ENCODE results near the gene TPGS2.
"Not testable (repeated sequence)": the region's sequence is repeated elsewhere in the genome, so short reads cannot be mapped to it uniquely, and the experiment has no call there.

Gene TPGS2, protein sequence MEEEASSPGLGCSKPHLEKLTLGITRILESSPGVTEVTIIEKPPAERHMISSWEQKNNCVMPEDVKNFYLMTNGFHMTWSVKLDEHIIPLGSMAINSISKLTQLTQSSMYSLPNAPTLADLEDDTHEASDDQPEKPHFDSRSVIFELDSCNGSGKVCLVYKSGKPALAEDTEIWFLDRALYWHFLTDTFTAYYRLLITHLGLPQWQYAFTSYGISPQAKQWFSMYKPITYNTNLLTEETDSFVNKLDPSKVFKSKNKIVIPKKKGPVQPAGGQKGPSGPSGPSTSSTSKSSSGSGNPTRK

DNA sequence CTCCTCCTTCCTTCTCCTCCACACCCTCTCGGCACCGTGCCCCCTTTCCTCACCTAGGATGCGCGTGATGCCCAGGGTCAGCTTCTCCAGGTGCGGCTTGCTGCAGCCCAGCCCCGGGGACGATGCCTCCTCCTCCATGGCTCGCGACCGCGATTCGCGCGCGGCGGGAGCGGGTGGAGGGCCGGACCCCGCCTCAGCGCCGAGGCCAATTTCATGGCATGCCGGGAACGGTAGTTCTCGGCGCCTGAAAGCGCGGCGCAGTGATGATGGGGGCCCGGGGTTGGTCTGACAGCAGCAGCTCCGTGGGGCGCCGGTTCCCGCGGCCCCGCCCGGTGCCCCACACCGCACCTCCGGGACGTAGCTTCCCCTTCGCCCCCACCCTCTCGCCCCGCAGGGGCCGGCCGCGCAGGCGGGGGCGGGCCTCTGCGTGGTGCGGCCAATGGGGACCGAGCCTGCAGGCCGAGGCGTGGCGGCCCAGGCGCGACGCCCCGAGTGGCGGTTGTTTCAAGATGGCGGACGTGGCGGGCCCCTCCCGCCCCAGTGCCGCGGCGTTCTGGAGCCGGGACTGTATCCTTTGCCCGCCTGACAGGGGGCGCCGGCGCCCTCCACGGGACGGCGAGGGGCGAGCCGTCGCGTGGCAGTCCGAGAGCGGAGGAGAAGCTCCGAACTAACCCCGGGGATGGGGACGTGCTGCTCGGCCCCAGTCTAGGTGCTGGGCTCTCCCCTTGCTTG, at the start of gene TPGS2, which contains the start of gene KIAA1328:
Gene TPGS2, minus strand, starts transcription at position 373 of the 732 bp plus-strand sequence. Its CDS starts 235 bp downstream, at position 138.
Gene KIAA1328, plus strand, starts transcription at position 498 of the 732 bp plus-strand sequence. Its CDS starts 12 bp downstream, at position 510.
- Mint-ChIP-seq H3K27me3 (ENCODE audit: low read depth) (no peaks in the 10 kb centered on the region), H3K4me1 (peaks cover 27% of the 10 kb centered on the region), H3K4me3 (peak within 1 kb of the TSS; percentile 93 to 99 (median 98)), H3K27ac (peak within 1 kb of the TSS; percentile 81 to 96 (median 93)), H3K9me3 (no peaks in the 10 kb centered on the region), H3K36me3 (ENCODE audit: low read depth) (peaks cover 27% of the 10 kb centered on the region)
- TF ChIP-seq, protein P1, sequence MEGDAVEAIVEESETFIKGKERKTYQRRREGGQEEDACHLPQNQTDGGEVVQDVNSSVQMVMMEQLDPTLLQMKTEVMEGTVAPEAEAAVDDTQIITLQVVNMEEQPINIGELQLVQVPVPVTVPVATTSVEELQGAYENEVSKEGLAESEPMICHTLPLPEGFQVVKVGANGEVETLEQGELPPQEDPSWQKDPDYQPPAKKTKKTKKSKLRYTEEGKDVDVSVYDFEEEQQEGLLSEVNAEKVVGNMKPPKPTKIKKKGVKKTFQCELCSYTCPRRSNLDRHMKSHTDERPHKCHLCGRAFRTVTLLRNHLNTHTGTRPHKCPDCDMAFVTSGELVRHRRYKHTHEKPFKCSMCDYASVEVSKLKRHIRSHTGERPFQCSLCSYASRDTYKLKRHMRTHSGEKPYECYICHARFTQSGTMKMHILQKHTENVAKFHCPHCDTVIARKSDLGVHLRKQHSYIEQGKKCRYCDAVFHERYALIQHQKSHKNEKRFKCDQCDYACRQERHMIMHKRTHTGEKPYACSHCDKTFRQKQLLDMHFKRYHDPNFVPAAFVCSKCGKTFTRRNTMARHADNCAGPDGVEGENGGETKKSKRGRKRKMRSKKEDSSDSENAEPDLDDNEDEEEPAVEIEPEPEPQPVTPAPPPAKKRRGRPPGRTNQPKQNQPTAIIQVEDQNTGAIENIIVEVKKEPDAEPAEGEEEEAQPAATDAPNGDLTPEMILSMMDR (IDR thresholded peaks at IDR 0.05; ENCODE audit: unreplicated experiment in 3 of 3), result peak; percentile 40 to 61 (median 53)

DNA sequence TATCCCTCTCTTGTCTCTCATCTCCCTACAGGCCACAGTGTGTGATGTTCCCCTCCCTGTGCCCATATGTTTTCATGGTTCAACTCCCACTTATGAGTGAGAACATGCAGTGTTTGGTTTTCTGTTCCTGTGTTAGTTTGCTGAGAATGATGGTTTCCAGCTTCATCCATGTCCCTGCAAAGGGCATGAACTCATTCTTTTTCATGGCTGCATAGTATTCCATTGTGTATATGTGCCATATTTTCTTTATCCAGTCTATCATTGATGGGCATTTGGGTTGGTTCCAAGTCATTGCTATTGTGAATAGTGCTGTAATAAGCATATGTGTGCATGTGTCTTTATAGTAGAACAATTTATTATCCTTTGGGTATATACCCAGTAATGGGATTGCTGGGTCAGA, 45.0 kb upstream of the TPGS2 start:
- Mint-ChIP-seq H3K9me3 (peaks cover 25% of the 10 kb centered on the region), H3K36me3 (ENCODE audit: low read depth) (peaks cover 74% of the 10 kb centered on the region)
- H3K27ac Mint-ChIP-seq; H3K27me3 Mint-ChIP-seq (ENCODE audit: low read depth); H3K4me3 Mint-ChIP-seq; H3K4me1 Mint-ChIP-seq: not testable (repeated sequence)

DNA sequence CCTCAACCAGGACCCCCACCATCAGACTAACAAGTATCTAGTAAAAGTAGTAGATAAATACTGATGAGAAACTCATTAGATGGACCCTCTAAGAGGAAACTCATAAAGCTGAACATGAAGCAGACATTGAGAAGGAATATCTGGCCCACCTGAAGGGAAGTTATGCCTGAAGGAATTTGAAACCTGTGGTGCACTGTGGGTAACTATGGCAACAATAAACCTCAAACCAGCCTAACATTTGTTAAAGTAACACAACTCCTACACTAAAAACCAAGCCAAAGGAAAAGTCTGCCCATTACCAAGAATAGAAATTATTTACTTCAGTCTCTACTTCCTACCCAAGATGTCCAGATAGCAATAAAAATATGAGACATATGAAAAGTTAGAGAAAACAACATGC, 43.5 kb upstream of the TPGS2 start:
- Mint-ChIP-seq H3K4me1 (no peaks in the 10 kb centered on the region), H3K4me3 (no peak overlapping the region), H3K36me3 (ENCODE audit: low read depth) (peaks cover 62% of the 10 kb centered on the region), H3K27me3 (ENCODE audit: low read depth) (no peaks in the 10 kb centered on the region), H3K27ac (peak overlapping the region in 1 of 3 experiments; percentile 37), H3K9me3 (peaks cover 25% of the 10 kb centered on the region)
- TF ChIP-seq, protein P1 (IDR thresholded peaks at IDR 0.05; ENCODE audit: unreplicated experiment in 3 of 3), result no peak

DNA sequence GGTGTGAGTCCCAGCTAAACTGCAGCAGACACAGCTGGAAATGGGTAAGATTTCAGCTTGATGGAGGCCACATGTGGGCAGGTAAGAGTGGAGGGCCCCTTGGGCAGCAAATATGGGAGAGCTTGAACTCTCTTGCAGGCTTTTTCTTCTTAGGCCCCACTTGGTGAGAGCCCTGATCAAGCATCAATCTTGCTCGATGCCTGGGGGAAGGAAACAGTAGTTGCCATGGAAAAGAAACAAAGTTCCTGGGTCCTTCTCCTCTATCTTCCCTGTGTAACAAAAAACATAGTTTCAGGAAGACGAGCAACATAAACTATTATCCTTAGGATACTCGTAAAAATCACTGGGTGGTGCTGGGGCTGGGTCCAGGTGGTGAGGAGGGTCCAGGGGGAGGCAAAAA, 43.0 kb upstream of the TPGS2 start:
- Mint-ChIP-seq H3K9me3 (peaks cover 21% of the 10 kb centered on the region), H3K27me3 (ENCODE audit: low read depth) (no peaks in the 10 kb centered on the region), H3K4me3 (no peak overlapping the region), H3K4me1 (no peaks in the 10 kb centered on the region), H3K27ac (peak overlapping the region in 1 of 3 experiments; percentile 37), H3K36me3 (ENCODE audit: low read depth) (peaks cover 56% of the 10 kb centered on the region)
- TF ChIP-seq, protein P1 (IDR thresholded peaks at IDR 0.05; ENCODE audit: unreplicated experiment in 3 of 3), result no peak

DNA sequence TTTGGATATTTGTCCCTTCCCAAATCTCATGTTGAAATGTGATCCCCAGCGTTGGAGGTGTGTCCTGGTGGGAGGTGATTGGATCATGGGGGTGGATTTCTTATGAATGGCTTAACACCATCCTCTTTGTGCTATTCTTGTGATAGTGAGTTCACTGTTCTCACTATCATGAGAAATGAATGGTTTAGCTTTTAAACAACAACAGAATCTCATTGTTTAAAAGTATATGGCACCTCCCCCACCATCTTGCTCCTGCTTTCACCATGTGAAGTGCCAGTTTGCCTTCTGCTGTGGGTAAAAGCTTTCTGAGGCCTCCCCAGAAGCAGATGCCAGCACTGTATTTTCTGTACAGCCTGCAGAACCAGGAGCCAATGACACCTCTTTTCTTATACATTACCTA, 38.3 kb upstream of the TPGS2 start:
- H3K27ac Mint-ChIP-seq, result no peak overlapping the region
- H3K36me3 Mint-ChIP-seq (ENCODE audit: low read depth), result peaks cover 20% of the 10 kb centered on the region
- no peaks in the 10 kb centered on the region for H3K4me1 Mint-ChIP-seq
- H3K27me3 Mint-ChIP-seq (ENCODE audit: low read depth), result peaks cover 3% of the 10 kb centered on the region
- H3K9me3 Mint-ChIP-seq, result no peaks in the 10 kb centered on the region
- H3K4me3 Mint-ChIP-seq, result no peak overlapping the region
- TF ChIP-seq, protein P1 (IDR thresholded peaks at IDR 0.05; ENCODE audit: unreplicated experiment in 3 of 3), result no peak

DNA sequence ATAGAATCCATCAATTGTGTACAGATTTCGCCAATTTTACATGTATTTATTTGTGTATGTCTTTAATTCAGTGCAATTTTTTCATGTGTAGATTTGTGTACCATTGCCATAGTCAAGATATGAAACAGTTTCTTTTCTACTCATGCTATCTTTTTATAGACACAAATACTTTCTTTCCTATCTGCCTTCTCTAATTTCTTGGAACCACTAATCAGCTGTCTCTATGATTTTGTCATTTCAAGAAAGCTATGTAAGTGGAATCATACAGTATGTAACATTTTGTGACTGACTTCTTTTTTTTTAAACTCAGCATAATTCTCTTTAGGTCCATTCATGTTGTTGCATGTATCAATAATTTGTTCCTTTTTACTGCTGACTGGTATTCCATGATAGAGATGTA, 33.4 kb upstream of the TPGS2 start:
- no peak overlapping the region for H3K27ac Mint-ChIP-seq
- H3K4me1 Mint-ChIP-seq, result no peaks in the 10 kb centered on the region
- H3K36me3 Mint-ChIP-seq (ENCODE audit: low read depth), result peaks cover 5% of the 10 kb centered on the region
- no peak overlapping the region for H3K4me3 Mint-ChIP-seq
- TF ChIP-seq, protein P1 (IDR thresholded peaks at IDR 0.05; ENCODE audit: unreplicated experiment in 3 of 3), result no peak
- peaks cover 3% of the 10 kb centered on the region for H3K27me3 Mint-ChIP-seq (ENCODE audit: low read depth)
- H3K9me3 Mint-ChIP-seq, result no peaks in the 10 kb centered on the region
